Mucosa of descending colon (tissue), 3 donors: ENCODE data around the gene ZC3H7B. TPM values are rescaled to one million over a fixed set of nuclear protein-coding genes. Genes with fewer than 3 reads are reported as not detected.
"Not testable (repeated sequence)": the region's sequence is repeated elsewhere in the genome, so short reads cannot be mapped to it uniquely, and the experiment has no call there.

Experiments
- ATAC-seq: fragments of 200-7000 bp; cut with Tn5 transposase; one replicate; pipeline ENCODE4 v1.9.1; 2020; ENCODE audit warnings: mild to moderate bottlenecking, moderate library complexity
- DNase-seq, 3 donors: peaks; one replicate each; pipeline ENCODE4 v3.0.0-alpha.2; 2020
- H3K36me3 ChIP-seq: fragments of 200-600 bp; one replicate; pipeline ENCODE4 v1.8.0; 2021; ENCODE audit warnings: low read depth, mild to moderate bottlenecking
- H3K4me1 ChIP-seq: fragments of 200-600 bp; one replicate; pipeline ENCODE4 v1.8.0; 2021; ENCODE audit warnings: low read depth, mild to moderate bottlenecking
- H3K4me3 ChIP-seq: fragments of 200-600 bp; one replicate; pipeline ENCODE4 v1.8.0; 2021; ENCODE audit warnings: mild to moderate bottlenecking
- H3K9me3 ChIP-seq: fragments of 200-600 bp; one replicate; pipeline ENCODE4 v1.8.0; 2021; ENCODE audit warnings: mild to moderate bottlenecking
- intact Hi-C, 2 donors: fragments of 100-400 bp; cut with DNase I in 1 of 2; cut with micrococcal nuclease in 1 of 2; formaldehyde crosslinking; loops; one replicate each; pipeline versions ENCODE4 v1.11.0 to v1.11.1; 2022; cut with DNase I, micrococcal nuclease
- total RNA-seq, 3 donors: library from RNA; stranded (reverse); fragmentation: NEBNext Ultra II Directional in 2 of 3; extraction: Animal tissue kit (Norgen Biotek cat#: 25700) in 2 of 3; gene quantifications; one replicate each; pipeline versions ENCODE4 v1.2.1 to v1.2.4, GENCODE V29; 2021 to 2023
- TF ChIP-seq, protein P1 (sequence below): fragments of 200-600 bp; IDR thresholded peaks from one replicate; pipeline ENCODE4 v1.8.0; 2022; ENCODE audit warnings: antibody characterized with exemption, mild to moderate bottlenecking
- donor health status: DM: no; HTN: no; CAD: no; lungs with moderate emphysema.
- donor health status: DM: no; HTN: no; CAD: no.
- donor health status: DM: no; HTN: yes; CAD: no.

Gene ZC3H7B
- total RNA-seq, 3 donors from 2014 or later: 37.8 to 57.5 (median 39.3) TPM

DNA sequence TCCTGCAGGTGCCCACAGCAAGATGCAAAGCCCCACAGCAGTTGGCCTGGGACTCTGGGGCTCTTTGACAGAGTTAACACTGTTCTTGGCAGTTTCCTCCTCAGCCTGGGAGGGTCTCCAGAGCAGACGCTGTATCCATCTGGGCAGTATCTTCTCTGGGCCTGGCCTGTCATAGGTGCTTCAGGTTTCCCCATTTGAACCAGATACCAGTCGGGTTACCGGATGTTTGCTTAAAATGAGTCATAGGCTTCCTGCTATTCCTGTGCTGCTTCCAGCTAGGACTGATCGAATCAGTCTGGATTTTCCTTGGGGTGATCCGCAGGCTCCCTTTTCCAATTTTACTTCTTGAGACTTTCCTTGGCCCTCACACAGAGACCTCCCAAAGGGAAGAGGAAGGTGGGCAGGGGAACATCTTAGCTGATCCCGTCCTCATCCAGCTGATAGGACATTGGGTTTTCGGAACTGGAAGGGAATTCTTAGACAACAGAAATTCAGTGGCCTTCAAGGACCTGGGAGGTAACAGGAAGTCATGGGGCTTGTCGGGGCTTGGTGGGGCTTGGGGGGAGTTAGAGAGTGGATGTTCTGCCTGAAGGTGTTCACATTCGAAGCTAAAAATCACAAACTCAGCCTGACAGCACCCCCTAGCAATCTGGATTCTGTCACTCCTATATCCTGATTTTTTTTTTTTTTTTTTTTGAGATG lies 12.9 kb upstream of the ZC3H7B start:
- peaks cover 12% of the 10 kb centered on the region for H3K4me1 ChIP-seq
- no peak overlapping the region for H3K4me3 ChIP-seq
- peak in 2 of 3 donors; percentile 45 to 66 for DNase-seq
- H3K36me3 ChIP-seq: peaks cover 5% of the 10 kb centered on the region
- peak; percentile 58 for ATAC-seq
- no peaks in the 10 kb centered on the region for H3K9me3 ChIP-seq
- intact Hi-C loops: no loop called here
- TF ChIP-seq, protein P1, sequence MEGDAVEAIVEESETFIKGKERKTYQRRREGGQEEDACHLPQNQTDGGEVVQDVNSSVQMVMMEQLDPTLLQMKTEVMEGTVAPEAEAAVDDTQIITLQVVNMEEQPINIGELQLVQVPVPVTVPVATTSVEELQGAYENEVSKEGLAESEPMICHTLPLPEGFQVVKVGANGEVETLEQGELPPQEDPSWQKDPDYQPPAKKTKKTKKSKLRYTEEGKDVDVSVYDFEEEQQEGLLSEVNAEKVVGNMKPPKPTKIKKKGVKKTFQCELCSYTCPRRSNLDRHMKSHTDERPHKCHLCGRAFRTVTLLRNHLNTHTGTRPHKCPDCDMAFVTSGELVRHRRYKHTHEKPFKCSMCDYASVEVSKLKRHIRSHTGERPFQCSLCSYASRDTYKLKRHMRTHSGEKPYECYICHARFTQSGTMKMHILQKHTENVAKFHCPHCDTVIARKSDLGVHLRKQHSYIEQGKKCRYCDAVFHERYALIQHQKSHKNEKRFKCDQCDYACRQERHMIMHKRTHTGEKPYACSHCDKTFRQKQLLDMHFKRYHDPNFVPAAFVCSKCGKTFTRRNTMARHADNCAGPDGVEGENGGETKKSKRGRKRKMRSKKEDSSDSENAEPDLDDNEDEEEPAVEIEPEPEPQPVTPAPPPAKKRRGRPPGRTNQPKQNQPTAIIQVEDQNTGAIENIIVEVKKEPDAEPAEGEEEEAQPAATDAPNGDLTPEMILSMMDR: no peak

DNA sequence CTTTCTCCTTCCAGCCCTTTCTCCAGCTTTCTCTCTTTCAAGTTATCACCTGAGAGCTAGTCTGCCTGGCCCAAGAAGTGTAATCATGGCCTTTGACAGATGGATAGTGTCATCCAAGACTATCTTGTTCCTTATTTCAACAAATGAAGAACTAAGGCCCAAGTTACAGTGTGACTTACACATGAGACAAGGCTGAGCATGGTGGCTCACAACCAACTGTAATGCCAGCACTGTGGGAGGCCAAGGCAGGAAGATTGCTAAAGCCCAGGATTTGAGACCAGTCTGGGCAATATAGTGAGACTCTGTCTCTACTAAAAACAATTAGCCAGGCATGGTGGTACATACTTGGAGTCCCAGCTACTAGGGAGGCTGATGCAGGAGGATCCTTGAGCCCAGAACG lies 11.7 kb upstream of the ZC3H7B start:
- H3K9me3 ChIP-seq: no peaks in the 10 kb centered on the region
- TF ChIP-seq, protein P1: no peak

DNA sequence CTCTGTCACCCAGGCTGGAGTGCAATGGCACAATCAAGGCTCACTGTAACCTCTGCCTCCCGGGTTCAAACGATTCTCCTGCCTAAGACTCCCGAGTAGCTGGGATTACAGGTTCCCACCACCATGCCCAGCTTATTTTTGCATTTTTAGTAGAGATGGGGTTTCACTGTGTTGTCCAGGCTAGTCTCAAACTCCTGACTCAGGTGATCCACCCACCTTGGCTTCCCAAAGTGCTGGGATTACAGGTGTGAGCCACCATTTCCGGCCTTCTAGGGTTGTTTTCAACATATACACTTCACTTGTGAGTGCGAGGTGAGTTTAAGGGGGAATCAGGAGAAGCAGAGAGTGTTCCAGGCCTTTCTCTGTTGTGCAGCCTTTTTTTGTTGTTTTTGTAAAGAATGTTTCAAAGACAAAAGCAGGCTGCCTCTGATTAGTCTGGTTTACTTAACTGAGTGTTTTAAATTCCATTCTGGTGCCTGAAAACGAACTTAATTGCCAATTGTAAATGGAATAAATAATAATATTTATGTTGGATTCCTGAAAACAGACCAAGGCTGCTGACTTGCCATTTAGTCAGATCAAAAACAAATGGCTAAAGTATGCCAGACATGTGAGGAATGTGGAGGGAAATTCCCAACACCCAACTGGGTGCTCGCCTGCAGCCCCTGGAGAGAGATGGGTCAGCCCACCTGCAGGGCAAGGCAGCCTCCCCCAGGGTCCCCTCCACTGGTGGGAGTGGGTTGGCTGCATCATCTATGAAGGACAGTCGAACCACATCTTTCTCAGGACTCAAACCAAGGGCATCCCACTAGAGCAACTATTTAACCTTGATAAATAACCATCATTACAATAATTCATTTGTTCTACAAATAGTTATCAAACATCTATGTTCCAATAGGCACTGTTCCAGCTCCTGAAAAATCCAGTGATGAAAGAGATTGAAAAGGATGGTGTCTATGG lies 10.8 kb upstream of the ZC3H7B start:
- H3K4me3 ChIP-seq: no peak overlapping the region

More for the DNA sequence above, 11.7 kb upstream of the ZC3H7B start:
- ATAC-seq (no peak), DNase-seq (no peak)
- Histone ChIP-seq H3K36me3 (peaks cover 5% of the 10 kb centered on the region), H3K4me1 (peaks cover 11% of the 10 kb centered on the region), H3K4me3 (no peak overlapping the region)
- intact Hi-C loops: no loop called here

DNA sequence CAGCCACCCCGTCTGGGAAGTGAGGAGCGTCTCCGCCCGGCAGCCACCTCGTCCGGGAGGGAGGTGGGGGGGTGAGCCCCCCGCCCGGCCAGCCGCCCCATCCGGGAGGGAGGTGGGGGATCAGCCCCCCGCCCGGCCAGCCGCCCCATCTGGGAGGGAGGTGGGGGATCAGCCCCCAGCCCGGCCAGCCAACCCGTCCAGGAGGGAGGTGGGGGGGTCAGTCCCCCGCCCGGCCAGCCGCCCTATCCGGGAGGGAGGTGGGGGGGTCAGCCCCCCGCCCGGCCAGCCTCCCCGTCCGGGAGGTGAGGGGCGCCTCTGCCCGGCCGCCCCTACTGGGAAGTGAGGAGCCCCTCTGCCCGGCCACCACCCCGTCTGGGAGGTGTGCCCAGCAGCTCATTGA lies 6.5 kb upstream of the ZC3H7B start:
- H3K36me3 ChIP-seq, DNase-seq, intact Hi-C loops, ATAC-seq, H3K9me3 ChIP-seq, H3K4me3 ChIP-seq, H3K4me1 ChIP-seq: not testable (repeated sequence)

More for the DNA sequence above, 10.8 kb upstream of the ZC3H7B start:
- intact Hi-C loops: no loop called here
- no peaks in the 10 kb centered on the region for H3K9me3 ChIP-seq
- H3K4me1 ChIP-seq: peaks cover 5% of the 10 kb centered on the region
- no peak for DNase-seq
- no peak for ATAC-seq
- peaks cover 5% of the 10 kb centered on the region for H3K36me3 ChIP-seq
- TF ChIP-seq, protein P1: no peak

DNA sequence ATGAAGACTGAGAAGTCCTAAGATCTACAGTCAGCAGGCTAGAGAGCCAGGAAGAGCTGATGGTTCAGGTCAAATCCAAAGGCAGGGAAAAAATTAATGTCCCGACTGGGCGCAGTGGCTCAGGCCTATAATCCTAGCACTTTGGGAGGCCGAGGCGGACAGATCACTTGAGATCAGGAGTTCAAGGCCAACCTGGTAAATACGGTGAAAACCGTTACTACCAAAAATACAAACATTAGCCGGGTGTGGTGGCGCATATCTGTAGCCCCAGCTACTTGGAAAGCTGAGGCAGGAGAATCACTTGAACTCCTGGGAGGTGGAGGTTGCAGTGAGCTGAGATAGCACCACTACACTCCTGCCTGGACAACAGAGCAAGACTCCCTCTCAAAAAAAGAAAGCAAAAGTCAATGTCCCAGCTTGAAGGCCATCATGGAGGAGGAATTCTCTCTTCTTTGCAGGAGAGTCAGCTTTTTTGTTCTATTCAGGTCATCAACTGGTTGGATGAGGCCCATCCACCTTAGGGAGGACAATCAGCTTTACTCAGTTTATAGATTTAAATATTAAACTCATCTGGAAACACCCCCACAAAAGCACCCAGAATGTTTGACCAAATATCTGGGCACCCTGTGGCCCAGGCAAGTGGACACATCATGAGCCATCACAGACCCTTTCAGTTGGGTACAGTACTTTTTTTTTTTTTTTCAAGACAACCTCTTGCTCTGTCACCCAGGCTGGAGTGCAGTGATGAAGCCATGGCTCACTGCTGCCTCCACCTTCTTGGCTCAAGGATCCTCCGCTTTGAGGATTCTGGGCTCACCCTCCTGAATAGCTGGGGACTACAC lies 4.3 kb upstream of the ZC3H7B start:
- Histone ChIP-seq H3K4me3 (no peak overlapping the region), H3K9me3 (no peaks in the 10 kb centered on the region), H3K36me3 (no peaks in the 10 kb centered on the region), H3K4me1 (no peaks in the 10 kb centered on the region)
- intact Hi-C loops: no loop called here
- DNase-seq: no peak
- no peak for ATAC-seq
- TF ChIP-seq, protein P1: no peak
